GM19467 (cell line): Measurements from ENCODE around the gene OR2A2.

ENCODE experiments used
- ATAC-seq: cut with Tn5 transposase; IDR thresholded peaks from one replicate; pipeline ENCODE4 v1.9.1; 2021; ENCODE audit warnings: mild to moderate bottlenecking, moderate library complexity; ENCODE audit not compliant: unreplicated experiment

The OR2A2 gene

GRCh38 chr7:144134116-144134515 is 24.7 kb downstream of the OR2A2 start:
- no peak for ATAC-seq

GRCh38 chr7:144137501-144137900 is 28.1 kb downstream of the OR2A2 start:
- ATAC-seq: no peak

- no peak for ATAC-seq
Observed at GRCh38 chr7:144142187-144142586, 32.8 kb downstream of the OR2A2 start.

GRCh38 chr7:144144426-144144825 is 35.0 kb downstream of the OR2A2 start:
- no peak for ATAC-seq

GRCh38 chr7:144148224-144148827 is 38.9 kb downstream of the OR2A2 start:
- no peak for ATAC-seq

GRCh38 chr7:144158861-144159260 is 49.5 kb downstream of the OR2A2 start:
- ATAC-seq: no peak
